Measurements from ENCODE around the gene SCN5A.

The SCN5A gene

GRCh38 chr3:38608086-38608775, 41.3 kb downstream of the SCN5A start:
- H3K36me3 ChIP-seq, result no peaks in the 10 kb centered on the region
- H3K9me3 ChIP-seq, result no peaks in the 10 kb centered on the region
- H3K4me1 ChIP-seq, result no peaks in the 10 kb centered on the region
- TF ChIP-seq CTCF (IDR thresholded peaks at IDR 0.05; ENCODE audit: low read depth, low read length), result no peak
- H3K4me3 ChIP-seq (ENCODE audit: low read depth, low read length), result no peak overlapping the region
- DNase-seq, result no peak
- H3K27me3 ChIP-seq, result no peaks in the 10 kb centered on the region

GRCh38 chr3:38606561-38606960, 42.9 kb downstream of the SCN5A start:
- Histone ChIP-seq H3K9me3 (no peaks in the 10 kb centered on the region), H3K4me1 (peaks cover 11% of the 10 kb centered on the region), H3K27me3 (no peaks in the 10 kb centered on the region), H3K4me3 (ENCODE audit: low read depth, low read length) (no peak overlapping the region), H3K36me3 (no peaks in the 10 kb centered on the region)
- TF ChIP-seq CTCF (IDR thresholded peaks at IDR 0.05; ENCODE audit: low read depth, low read length), result no peak
- DNase-seq, result no peak

DNA sequence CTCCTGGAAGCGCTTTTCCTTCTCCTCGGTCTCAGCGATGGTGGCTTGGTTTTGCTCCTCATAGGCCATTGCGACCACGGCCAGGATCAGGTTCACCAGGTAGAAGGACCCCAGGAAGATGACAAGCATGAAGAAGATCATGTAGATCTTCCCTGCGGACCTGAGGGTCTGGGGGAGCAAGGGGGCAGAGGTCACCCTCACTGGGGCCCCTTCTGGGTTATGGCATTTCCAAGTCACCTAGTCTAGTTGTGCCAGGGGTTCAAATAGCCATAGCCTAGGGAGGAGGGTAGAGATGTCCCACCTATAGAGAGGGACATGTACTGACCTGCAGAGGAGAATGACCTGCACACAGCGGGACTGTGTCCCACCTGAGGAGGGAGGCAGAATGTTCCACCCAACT, 43.5 kb downstream of the SCN5A start:
- Histone ChIP-seq H3K36me3 (no peaks in the 10 kb centered on the region), H3K9me3 (no peaks in the 10 kb centered on the region), H3K4me1 (peaks cover 12% of the 10 kb centered on the region), H3K27me3 (no peaks in the 10 kb centered on the region), H3K4me3 (ENCODE audit: low read depth, low read length) (no peak overlapping the region)
- DNase-seq, result no peak
- TF ChIP-seq CTCF (IDR thresholded peaks at IDR 0.05; ENCODE audit: low read depth, low read length), result no peak

DNA sequence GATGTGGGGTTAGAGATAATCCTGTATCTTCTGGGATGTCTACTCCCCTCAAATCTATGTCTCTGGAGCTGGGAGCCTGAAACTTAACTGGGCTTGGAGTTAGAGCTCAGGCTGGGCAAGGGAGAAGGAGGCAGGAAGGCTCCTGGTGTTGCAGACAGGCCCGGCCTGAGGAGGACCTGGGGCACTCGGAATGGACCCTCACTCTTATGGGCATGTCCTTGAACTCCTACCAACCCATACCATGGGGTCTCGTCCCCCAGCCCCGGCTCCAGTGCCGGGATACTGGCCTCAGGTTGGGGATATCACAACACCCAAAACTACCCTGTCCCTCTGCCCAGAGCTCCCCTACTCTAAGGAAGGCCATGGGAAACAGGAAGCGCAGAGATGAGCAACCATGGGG, 45.2 kb downstream of the SCN5A start:
- Histone ChIP-seq H3K27me3 (no peaks in the 10 kb centered on the region), H3K4me1 (peaks cover 12% of the 10 kb centered on the region), H3K36me3 (no peaks in the 10 kb centered on the region), H3K4me3 (ENCODE audit: low read depth, low read length) (no peak overlapping the region), H3K9me3 (no peaks in the 10 kb centered on the region)
- no peak for TF ChIP-seq CTCF (IDR thresholded peaks at IDR 0.05; ENCODE audit: low read depth, low read length)
- no peak for DNase-seq

DNA sequence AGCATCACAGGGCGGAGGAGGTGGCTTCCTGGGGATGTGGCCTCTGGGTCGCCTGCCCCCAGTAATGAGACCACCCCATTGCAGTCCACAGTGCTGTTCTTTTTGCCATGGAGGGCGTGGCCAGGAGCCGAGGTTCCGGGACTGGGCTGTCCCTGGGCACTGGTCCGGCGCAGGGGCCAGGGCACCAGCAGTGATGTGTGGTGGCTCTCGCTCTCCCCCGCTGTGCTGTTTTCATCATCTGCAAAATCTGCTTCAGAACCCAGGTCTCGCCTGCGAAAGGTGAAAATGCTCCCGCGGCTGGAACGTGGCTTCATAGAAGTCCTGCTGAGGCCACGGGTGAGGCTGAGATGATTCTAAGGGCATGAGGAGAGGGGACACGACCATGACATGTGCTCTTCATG, 45.8 kb downstream of the SCN5A start:
- no peak for TF ChIP-seq CTCF (IDR thresholded peaks at IDR 0.05; ENCODE audit: low read depth, low read length)
- no peak overlapping the region for H3K4me3 ChIP-seq (ENCODE audit: low read depth, low read length)
- H3K27me3 ChIP-seq, result no peaks in the 10 kb centered on the region
- H3K9me3 ChIP-seq, result no peaks in the 10 kb centered on the region
- DNase-seq, result no peak
- peaks cover 12% of the 10 kb centered on the region for H3K4me1 ChIP-seq
- no peaks in the 10 kb centered on the region for H3K36me3 ChIP-seq

GRCh38 chr3:38602576-38603250, 46.8 kb downstream of the SCN5A start:
- Histone ChIP-seq H3K4me1 (peaks cover 12% of the 10 kb centered on the region), H3K9me3 (no peaks in the 10 kb centered on the region), H3K4me3 (ENCODE audit: low read depth, low read length) (no peak overlapping the region), H3K36me3 (no peaks in the 10 kb centered on the region), H3K27me3 (no peaks in the 10 kb centered on the region)
- TF ChIP-seq CTCF (IDR thresholded peaks at IDR 0.05; ENCODE audit: low read depth, low read length), result no peak
- DNase-seq, result no peak
